IMR-90 (cell line): ENCODE measurements around the gene SMU1. TPM values are rescaled to one million over a fixed set of nuclear protein-coding genes. Genes with fewer than 3 reads are reported as not detected.

Source experiments
- ATAC-seq: fragments of 200-7000 bp; cut with Tn5 transposase; 2 replicates; pipeline ENCODE4 v1.9.1; 2020; ENCODE audit warnings: low read depth, mild to moderate bottlenecking, moderate library complexity
- BruUV-seq: library from RNA; stranded (reverse); fragments of 400-500 nt; replicated peaks from 2 replicates; lab custom pipeline; 2021; lab: Mats Ljungman, UMichigan
- CTCF ChIA-PET: fragments of 300-600 bp; formaldehyde crosslinking; extraction: SDS; loops from one replicate; lab custom pipeline; 2021; ENCODE audit warnings: antibody characterized with exemption; lab: Yijun Ruan, JAX
- POLR2A ChIA-PET: fragments of 300-600 bp; sonication (Branson Sonifier 250); formaldehyde crosslinking; loops from one replicate; lab custom pipeline; 2022; ENCODE audit warnings: antibody characterized with exemption; ENCODE audit not compliant: unreplicated experiment; lab: Charles Lee
- DNase-seq: peaks from one replicate; pipeline ENCODE4 v3.0.0; 2013
- H2AFZ ChIP-seq: replicated peaks from 2 replicates; pipeline ENCODE3; 2013; ENCODE audit warnings: low read length, mild to moderate bottlenecking; ENCODE audit not compliant: poor library complexity
- H2AK5ac ChIP-seq: 2 replicates; pipeline ENCODE4 v1.6.1; 2013; ENCODE audit warnings: low read depth, low read length, inconsistent platforms
- H2AK9ac ChIP-seq: replicated peaks from 2 replicates; pipeline ENCODE3; 2013; ENCODE audit warnings: mild to moderate bottlenecking, low read depth, low read length, moderate library complexity; ENCODE audit not compliant: poor library complexity
- H2BK120ac ChIP-seq: 2 replicates; pipeline ENCODE4 v1.6.1; 2013; ENCODE audit warnings: low read depth, low read length, inconsistent platforms
- H2BK15ac ChIP-seq: 3 replicates; pipeline ENCODE4 v1.6.1; 2013; ENCODE audit warnings: low read depth, low read length, inconsistent platforms
- H2BK20ac ChIP-seq: 2 replicates; pipeline ENCODE4 v1.6.1; 2013; ENCODE audit warnings: low read depth, mild to moderate bottlenecking, inconsistent platforms, low read length, moderate library complexity
- H2BK5ac ChIP-seq: 2 replicates; pipeline ENCODE4 v1.6.1; 2013; ENCODE audit warnings: mild to moderate bottlenecking, low read depth, low read length, inconsistent platforms; ENCODE audit not compliant: poor library complexity, severe bottlenecking
- H3K14ac ChIP-seq: replicated peaks from 2 replicates; pipeline ENCODE4 v1.6.1; 2013; ENCODE audit warnings: low read depth, low read length, inconsistent platforms
- H3K18ac ChIP-seq: 2 replicates; pipeline ENCODE4 v1.6.1; 2013; ENCODE audit warnings: low read depth, low read length, control low read depth
- H3K23ac ChIP-seq: 2 replicates; pipeline ENCODE4 v1.6.1; 2013; ENCODE audit warnings: low read depth, low read length, inconsistent platforms
- H3K27ac ChIP-seq: 2 replicates; pipeline ENCODE4 v1.5.1; 2013; ENCODE audit warnings: mild to moderate bottlenecking, control low read depth, low read length; ENCODE audit not compliant: insufficient read depth
- H3K27me3 ChIP-seq: 2 replicates; pipeline ENCODE4 v1.6.1; 2013; ENCODE audit warnings: low read length; ENCODE audit not compliant: control insufficient read depth, insufficient read depth
- H3K36me3 ChIP-seq: 2 replicates; pipeline ENCODE4 v1.6.1; 2013; ENCODE audit warnings: low read length, mixed read lengths; ENCODE audit not compliant: control insufficient read depth, insufficient read depth
- H3K4ac ChIP-seq: 2 replicates; pipeline ENCODE4 v1.6.1; 2013; ENCODE audit warnings: low read depth, low read length, inconsistent platforms
- H3K4me1 ChIP-seq: 2 replicates; pipeline ENCODE4 v1.6.1; 2013; ENCODE audit warnings: low read length, mixed read lengths; ENCODE audit not compliant: control insufficient read depth, insufficient read depth
- H3K4me2 ChIP-seq: 2 replicates; pipeline ENCODE4 v1.6.1; 2013; ENCODE audit warnings: low read depth, mild to moderate bottlenecking, control low read depth, low read length, moderate library complexity
- H3K4me3 ChIP-seq: 2 replicates; pipeline ENCODE4 v1.5.1; 2013; ENCODE audit warnings: low read depth, mild to moderate bottlenecking, control low read depth, low read length, moderate library complexity; ENCODE audit not compliant: insufficient read depth
- H3K56ac ChIP-seq: 2 replicates; pipeline ENCODE4 v1.6.1; 2013; ENCODE audit warnings: low read length, inconsistent platforms; ENCODE audit not compliant: insufficient read depth; ENCODE audit errors: extremely low read depth
- H3K79me1 ChIP-seq, 2 experiments: 2 replicates each; pipeline ENCODE4 v1.6.1; 2013; ENCODE audit warnings: low read length in 2 of 2, inconsistent platforms in 1 of 2, low read depth in 1 of 2
- H3K9ac ChIP-seq: 2 replicates; pipeline ENCODE4 v1.6.1; 2013; ENCODE audit warnings: low read depth, low read length, control low read depth
- H3K9me1 ChIP-seq: 2 replicates; pipeline ENCODE4 v1.6.1; 2013; ENCODE audit warnings: low read length, inconsistent platforms; ENCODE audit not compliant: insufficient read depth
- H3K9me3 ChIP-seq: 2 replicates; pipeline ENCODE4 v1.6.1; 2013; ENCODE audit warnings: low read length; ENCODE audit not compliant: control insufficient read depth, insufficient read depth
- H4K20me1 ChIP-seq: 2 replicates; pipeline ENCODE4 v1.6.1; 2013; ENCODE audit warnings: low read length, inconsistent platforms; ENCODE audit not compliant: insufficient read depth
- H4K5ac ChIP-seq: 2 replicates; pipeline ENCODE4 v1.6.1; 2013; ENCODE audit warnings: mild to moderate bottlenecking, low read depth, low read length, control low read depth
- H4K8ac ChIP-seq, 2 experiments: 2 replicates each; pipeline ENCODE4 v1.6.1; 2013; ENCODE audit warnings: low read depth in 2 of 2, low read length in 2 of 2, control low read depth in 1 of 2, inconsistent platforms in 1 of 2
- H4K91ac ChIP-seq: 2 replicates; pipeline ENCODE4 v1.6.1; 2013; ENCODE audit warnings: low read depth, low read length, inconsistent platforms; ENCODE audit not compliant: insufficient read depth
- BHLHE40 ChIP-seq: fragments of 150-350 bp; IDR thresholded peaks from 2 replicates; pipeline ENCODE4 v1.6.1; 2016; ENCODE audit warnings: mild to moderate bottlenecking, low read depth, low read length
- CEBPB ChIP-seq: IDR thresholded peaks from 2 replicates; pipeline ENCODE4 v1.6.1; 2012; ENCODE audit warnings: low read depth, low read length, improper control_type of control experiment
- CTCF ChIP-seq: conservative IDR thresholded peaks from 2 replicates; pipeline ENCODE4 v1.5.1; 2012; ENCODE audit warnings: mild to moderate bottlenecking, low read depth, low read length, improper control_type of control experiment
- ELK1 ChIP-seq: fragments of 150-350 bp; IDR thresholded peaks from 2 replicates; pipeline ENCODE4 v1.6.1; 2016; ENCODE audit warnings: low read depth, mild to moderate bottlenecking, low read length, moderate library complexity, borderline replicate concordance
- FOS ChIP-seq: fragments of 150-350 bp; IDR thresholded peaks from 2 replicates; pipeline ENCODE4 v1.6.1; 2016; ENCODE audit warnings: low read depth, low read length
- MAZ ChIP-seq: IDR thresholded peaks from 2 replicates; pipeline ENCODE4 v1.6.1; 2012; ENCODE audit warnings: low read depth, mild to moderate bottlenecking, low read length, improper control_type of control experiment, moderate library complexity, borderline replicate concordance
- MXI1 ChIP-seq: IDR thresholded peaks from 2 replicates; pipeline ENCODE4 v1.6.1; 2012; ENCODE audit warnings: low read depth, mild to moderate bottlenecking, low read length, moderate library complexity, borderline replicate concordance
- NFE2L2 ChIP-seq: fragments of 150-350 bp; IDR thresholded peaks from 2 replicates; pipeline ENCODE4 v1.6.1; 2016; ENCODE audit warnings: low read depth, mild to moderate bottlenecking, low read length
- POLR2A ChIP-seq: IDR thresholded peaks from 2 replicates; pipeline ENCODE4 v1.6.1; 2012; ENCODE audit warnings: mild to moderate bottlenecking, low read depth, low read length
- RCOR1 ChIP-seq: IDR thresholded peaks from 2 replicates; pipeline ENCODE4 v1.6.1; 2012; ENCODE audit warnings: mild to moderate bottlenecking, low read length, improper control_type of control experiment; ENCODE audit not compliant: insufficient replicate concordance
- RFX5 ChIP-seq: IDR thresholded peaks from 2 replicates; pipeline ENCODE4 v1.8.0; 2012; ENCODE audit warnings: low read depth, mild to moderate bottlenecking, low read length, moderate library complexity
- SMC3 ChIP-seq: fragments of 150-350 bp; IDR thresholded peaks from 2 replicates; pipeline ENCODE4 v1.6.1; 2016; ENCODE audit warnings: low read depth, mild to moderate bottlenecking, antibody characterized with exemption, low read length, moderate library complexity
- WGBS, 2 experiments: methylation state at CpG; one replicate each; pipeline versions ENCODE4 v1.1.5 to v1.1.7; 2013; ENCODE audit warnings: missing lambda C conversion rate in 2 of 2; ENCODE audit not compliant: insufficient read length in 1 of 2; ENCODE audit errors: extremely low coverage in 2 of 2; 5-methylcytosine and 5-hydroxymethylcytosine counted together
- dilution Hi-C: fragments of 300-500 bp; cut with HindIII; formaldehyde crosslinking; loops from one replicate; pipeline ENCODE4 v1.14.3; 2018; ENCODE audit warnings: low sequenced_read_pairs; ENCODE audit not compliant: unreplicated experiment
- in situ Hi-C: fragments of 300-500 bp; cut with MboI; formaldehyde crosslinking; loops from 3 replicates; pipeline ENCODE4 v1.14.3; 2019; ENCODE audit warnings: low sequenced_read_pairs, inconsistent platforms, mixed read lengths
- intact Hi-C: fragments of 100-400 bp; cut with micrococcal nuclease; formaldehyde crosslinking; loops from 2 replicates; pipeline ENCODE4 v1.10.0; 2022
- polyA plus RNA-seq, 3 experiments: library from polyadenylated mRNA; depleted of rRNA; stranded (reverse); fragments of >200 nt; gene quantifications; 2 replicates each; pipeline ENCODE4 v1.2.3, GENCODE V29; 2012; ENCODE audit warnings: low replicate concordance in 1 of 3
- total RNA-seq: library from RNA; depleted of rRNA; stranded (reverse); fragments of >200 nt; gene quantifications from 2 replicates; pipeline ENCODE4 v1.2.3, GENCODE V29; 2012

SMU1 gene
- total and polyA plus RNA-seq, 2 of the 4 experiments (the other 2 are of a cell fraction), result 11.1 to 36.0 TPM

DNA sequence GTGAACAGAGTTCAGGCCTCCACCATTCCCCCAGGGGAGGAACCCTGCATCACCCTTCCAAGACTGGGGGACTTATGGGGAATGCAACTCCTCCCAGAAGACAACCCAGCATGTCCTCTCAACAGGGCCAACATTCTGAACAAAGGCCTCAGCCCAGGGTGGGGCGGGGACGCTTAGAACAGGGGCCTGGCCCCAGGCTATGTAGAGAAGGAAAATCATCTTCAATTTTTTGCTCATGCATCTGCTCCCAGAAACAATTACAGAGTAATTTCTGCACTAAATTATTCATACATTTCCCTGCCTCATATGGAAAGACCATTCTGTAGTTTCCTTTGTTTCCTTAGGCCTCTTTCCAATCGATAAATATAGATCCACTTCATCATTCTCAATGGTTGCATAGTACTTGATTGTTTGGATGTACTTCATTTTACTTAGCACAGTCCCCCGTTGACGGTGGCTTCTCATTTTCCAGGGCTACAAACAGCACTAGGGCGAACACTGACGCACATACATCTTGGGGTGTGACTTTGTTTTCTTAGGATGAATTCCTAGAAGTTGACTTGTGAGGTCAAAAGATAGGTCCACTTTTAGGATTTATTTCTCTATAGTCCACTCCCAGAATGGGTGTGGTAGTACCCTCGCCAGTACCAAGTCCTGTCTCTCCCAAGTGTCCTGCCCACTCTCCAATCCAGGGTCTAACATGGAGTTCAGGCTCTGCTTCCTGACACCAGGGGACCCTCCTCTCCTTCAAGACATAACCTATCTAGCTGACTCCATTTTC lies 27.2 kb upstream of the SMU1 start:
- Histone ChIP-seq H3K23ac (no peak overlapping the region), H4K8ac (no peak overlapping the region), H3K9me1 (peaks cover 29% of the 10 kb centered on the region), H4K20me1 (no peaks in the 10 kb centered on the region), H3K36me3 (no peaks in the 10 kb centered on the region), H2BK5ac (no peak overlapping the region), H3K27ac (no peak overlapping the region), H2AK9ac (no peak overlapping the region), H3K14ac (peak overlapping the region; percentile 51), H3K18ac (no peak overlapping the region), H3K27me3 (no peaks in the 10 kb centered on the region), H2BK120ac (no peak overlapping the region), H3K9me3 (no peaks in the 10 kb centered on the region), H3K4me1 (peaks cover 26% of the 10 kb centered on the region), H3K79me1 (peaks cover 0 to 12% of the 10 kb centered on the region in 2 experiments; a peak in 1 of 4 replicates), H3K4me2 (no peak overlapping the region), H2BK15ac (no peak overlapping the region; the same call in 2 of the 3 replicates), H3K4me3 (no peak overlapping the region), H3K4ac (0 out of 2 replicates have a peak overlapping the region, but pooled peaks have one; percentile 2), H3K56ac (no peak overlapping the region), H2AK5ac (no peak overlapping the region), H4K91ac (no peak overlapping the region), H3K9ac (no peak overlapping the region), H2AFZ (no peak overlapping the region), H4K5ac (no peak overlapping the region), H2BK20ac (no peak overlapping the region)
- ChIA-PET POLR2A (no interaction called here), CTCF (no interaction called here)
- intact Hi-C loops (no loop called here), dilution Hi-C loops (no loop called here), in situ Hi-C loops (no loop called here)
- WGBS, 2 experiments, result no CpG with 5 or more reads among the region's 8 CpGs
- DNase-seq, result no peak
- ATAC-seq, result no peak
- TF ChIP-seq CTCF (no peak), RFX5 (no peak), BHLHE40 (no peak), MAZ (no peak), MXI1 (no peak), FOS (no peak), CEBPB (no peak), ELK1 (no peak), NFE2L2 (no peak), SMC3 (no peak), RCOR1 (no peak), POLR2A (no peak)
- BruUV-seq, result no TSS peak
